ENCODE data around the gene ATP1A4. TPM values are rescaled to one million over a fixed set of nuclear protein-coding genes. Genes with fewer than 3 reads are reported as not detected.

Gene ATP1A4
- total and polyA plus RNA-seq, 2 of the 8 experiments (the other 6 are each of a cell fraction or from before 2014, with no cell fraction given): 0.48 to 0.61 TPM

DNA sequence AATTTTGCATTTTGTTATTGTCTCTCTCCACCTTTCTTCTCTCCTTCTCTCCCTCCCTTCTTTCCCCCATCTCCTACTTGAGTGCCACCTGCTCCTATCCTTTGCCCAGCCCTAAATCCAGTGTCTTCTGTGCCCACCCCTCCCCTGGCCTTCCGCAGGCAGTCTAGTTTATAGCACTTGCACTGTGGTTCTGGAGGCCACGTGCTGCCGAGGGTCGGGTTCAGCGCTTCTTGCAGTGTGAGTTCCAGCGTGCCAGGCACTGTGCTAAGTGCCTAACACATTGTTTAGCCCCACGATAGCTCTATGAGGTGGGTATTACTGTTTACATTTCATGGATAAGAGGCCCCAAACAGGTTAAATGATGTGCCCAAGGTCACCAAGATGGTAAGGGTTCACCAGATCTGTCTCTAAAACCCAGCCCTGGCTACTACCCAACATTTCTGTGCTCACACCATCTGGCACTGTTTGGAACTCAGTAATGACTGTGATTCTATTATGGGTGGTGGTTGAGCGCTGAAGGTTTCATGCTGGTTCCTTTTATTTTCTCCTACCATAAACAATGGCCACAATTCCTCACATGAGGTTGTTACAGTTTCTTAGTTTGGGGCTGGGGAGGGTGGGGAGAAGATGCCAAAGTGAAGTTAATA, 14.1 kb upstream of the ATP1A4 start:
- Histone ChIP-seq H3K4me2 (ENCODE audit: insufficient read depth in 1 of 2, low read depth in 2 of 2, low read length in 2 of 2) (no peak overlapping the region), H3K23ac (ENCODE audit: insufficient read length) (no peak overlapping the region), H3K27ac (ENCODE audit: low read depth, low read length) (no peak overlapping the region), H3K4me1 (replicated peaks in 1 of 4; ENCODE audit: control insufficient read depth in 3 of 4, insufficient read depth in 4 of 4, low read length in 3 of 4) (no peaks in the 10 kb centered on the region), H3K9ac (replicated peaks in 1 of 4; ENCODE audit: extremely low read depth in 1 of 4, low read depth in 3 of 4, low read length in 3 of 4) (no peak overlapping the region), H3K79me1 (ENCODE audit: low read depth, low read length) (no peaks in the 10 kb centered on the region; the same call in 1 of the 2 replicates), H2BK20ac (ENCODE audit: low read length) (no peak overlapping the region), H3K23me2 (ENCODE audit: low read depth, low read length) (peaks cover 5% of the 10 kb centered on the region; the same call in 1 of the 2 replicates), H2BK12ac (ENCODE audit: low read depth, low read length) (no peak overlapping the region), H3K4ac (replicated peaks; ENCODE audit: insufficient read length, low read depth, low read length) (no peak overlapping the region), H2BK5ac (ENCODE audit: low read depth, low read length) (no peak overlapping the region), H3K36me3 (ENCODE audit: control insufficient read depth in 2 of 4, insufficient read depth in 4 of 4, low read length in 3 of 4) (peaks cover 2 to 50% (median 23%) of the 10 kb centered on the region in 4 experiments; a peak in 6 of 8 replicates), H3K56ac (replicated peaks; ENCODE audit: insufficient read length, low read depth, low read length) (no peak overlapping the region), H3K79me2 (ENCODE audit: control insufficient read depth in 1 of 2, insufficient read depth in 2 of 2, low read length in 2 of 2) (no peaks in the 10 kb centered on the region), H3K14ac (ENCODE audit: insufficient read length) (no peak overlapping the region), H4K8ac (ENCODE audit: extremely low read depth, insufficient read depth, low read length) (no peak overlapping the region), H2AFZ (ENCODE audit: low read length) (no peak overlapping the region), H4K20me1 (replicated peaks in 1 of 2; ENCODE audit: control insufficient read depth in 1 of 2, insufficient read depth in 2 of 2, low read length in 2 of 2) (no peaks in the 10 kb centered on the region), H2BK120ac (replicated peaks; ENCODE audit: low read depth, low read length) (no peak overlapping the region), H3K4me3 (ENCODE audit: extremely low read depth in 1 of 4, insufficient read depth in 2 of 4, low read depth in 3 of 4, low read length in 4 of 4) (no peak overlapping the region), H3K9me3 (ENCODE audit: insufficient read depth in 2 of 2, low read depth in 1 of 2, low read length in 1 of 2) (no peaks in the 10 kb centered on the region), H4K91ac (replicated peaks; ENCODE audit: insufficient read length, low read length) (no peak overlapping the region), H2AK5ac (ENCODE audit: low read depth, low read length) (no peak overlapping the region), H3K27me3 (replicated peaks in 1 of 4; ENCODE audit: control insufficient read depth in 3 of 4, extremely low read depth in 1 of 4, insufficient read depth in 3 of 4, low read length in 3 of 4) (no peaks in the 10 kb centered on the region), H4K5ac (ENCODE audit: insufficient read length, low read depth, low read length) (no peak overlapping the region), H3K18ac (ENCODE audit: extremely low read depth, low read length) (no peak overlapping the region), H2BK15ac (ENCODE audit: low read length) (no peak overlapping the region)
- ChIA-PET POLR2A (ENCODE audit: partially characterized antibody) (interaction anchor here (1.0 to 1.3 kb wide), 2 partner anchors 10 to 28 kb away, joined by 3 to 4 read pairs; no protein-coding TSS in a partner anchor), CTCF (ENCODE audit: partially characterized antibody) (interaction anchor here (0.6 to 2.0 kb wide), 5 partner anchors 12 to 120 kb away, joined by 3 to 7 read pairs (median 3); no protein-coding TSS in a partner anchor)
- 93% methylated on average over 8 of the region's 8 CpGs; no CpG with 5 or more reads in 1 of the 2 experiments for WGBS, 2 experiments (ENCODE audit: extremely low coverage in 1 of 2, insufficient coverage in 1 of 2, insufficient read length in 1 of 2, insufficient replicate concordance in 2 of 2, low coverage in 1 of 2, low lambda C conversion rate in 2 of 2, missing lambda C conversion rate in 1 of 2)
- no peak for FAIRE-seq
- DNase-seq (ENCODE audit: low read depth in 1 of 2, low spot score in 2 of 2): no peak
- TF ChIP-seq RNF2 (IDR thresholded peaks at IDR 0.05; ENCODE audit: borderline replicate concordance, low read depth, low read length, missing control alignments, poor library complexity, severe bottlenecking) (no peak), TEAD4 (IDR thresholded peaks at IDR 0.05; ENCODE audit: low read depth, low read length) (no peak), HDAC2 (IDR thresholded peaks at IDR 0.05; ENCODE audit: borderline replicate concordance in 1 of 2, low read depth in 2 of 2, low read length in 2 of 2) (no peak), JUN (IDR thresholded peaks at IDR 0.05; ENCODE audit: low read depth, low read length) (no peak), CBX8 (IDR thresholded peaks at IDR 0.05; ENCODE audit: borderline replicate concordance, low read depth, low read length) (no peak), ASH2L (IDR thresholded peaks at IDR 0.05; ENCODE audit: low read length) (no peak), GTF2F1 (IDR thresholded peaks at IDR 0.05; ENCODE audit: borderline replicate concordance, low read depth, low read length) (no peak), MAX (IDR thresholded peaks at IDR 0.05) (no peak), SUZ12 (IDR thresholded peaks at IDR 0.05; ENCODE audit: low read length) (no peak)
